Prostate gland (tissue), 2 donors: Measurements from ENCODE around the gene ACE.

Experiments used
- POLR2A ChIP-seq: fragments of 450-650 bp; IDR thresholded peaks from one replicate; pipeline ENCODE4 v1.6.1; 2016; ENCODE audit warnings: antibody characterized with exemption, mild to moderate bottlenecking
- TF ChIP-seq, protein P1 (sequence below), 4 experiments: fragments of 200-600 bp in 2 of 4; fragments of 450-650 bp in 2 of 4; sonication (generic) in 2 of 4; IDR thresholded peaks; 1 replicate in 3 of 4; 2 replicates in 1 of 4; pipeline ENCODE4 v1.5.1; 2016 to 2019; ENCODE audit warnings: antibody characterized with exemption in 4 of 4, mild to moderate bottlenecking in 2 of 4, moderate library complexity in 2 of 4

DNA sequence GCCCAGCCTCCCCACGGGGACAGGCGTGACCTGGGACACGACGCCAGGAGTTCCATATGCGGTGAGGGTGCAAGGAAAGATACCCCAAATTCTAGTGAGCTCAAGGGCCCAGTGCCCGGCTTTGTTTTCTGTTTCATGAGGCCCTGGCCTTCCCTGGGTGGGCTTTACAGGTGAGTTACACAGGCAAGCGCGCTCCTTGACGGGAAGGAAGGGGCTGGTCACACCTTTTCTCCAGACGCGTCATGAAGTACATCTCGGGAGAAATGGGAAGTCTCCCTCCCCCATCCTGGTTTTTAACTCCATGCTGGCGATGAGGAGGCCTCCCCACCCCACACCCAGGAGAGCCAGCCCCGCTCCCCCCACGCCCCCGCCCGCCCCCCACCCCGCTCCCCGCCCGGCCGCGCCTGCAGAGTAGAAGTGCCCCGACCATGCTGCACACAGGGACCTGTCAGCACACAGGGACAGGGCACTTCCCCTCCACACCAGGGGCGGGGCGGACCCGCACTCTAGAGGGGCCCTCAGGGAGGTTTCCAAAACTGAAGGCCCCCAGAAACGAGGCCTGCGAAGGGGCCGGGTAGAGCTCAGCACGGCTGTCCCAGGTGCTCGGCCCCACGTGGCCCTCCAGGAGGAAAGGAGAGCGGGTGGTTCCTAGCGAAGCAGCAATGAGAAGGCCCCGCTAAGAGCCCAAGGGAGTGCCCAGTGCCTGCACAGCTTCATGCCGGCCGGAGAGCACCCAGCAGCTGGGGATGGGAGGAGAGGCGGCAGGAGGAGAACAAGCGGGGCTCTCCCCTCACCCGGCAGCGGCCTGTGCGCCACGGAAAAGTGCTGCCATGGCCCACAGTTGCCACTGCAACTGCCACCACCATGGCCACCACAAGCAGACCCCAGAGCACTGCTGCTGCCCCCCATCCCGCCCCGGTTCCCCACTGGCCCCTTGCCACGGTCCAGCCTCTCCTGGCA, 38.5 kb upstream of the ACE start:
- TF ChIP-seq, protein P1, sequence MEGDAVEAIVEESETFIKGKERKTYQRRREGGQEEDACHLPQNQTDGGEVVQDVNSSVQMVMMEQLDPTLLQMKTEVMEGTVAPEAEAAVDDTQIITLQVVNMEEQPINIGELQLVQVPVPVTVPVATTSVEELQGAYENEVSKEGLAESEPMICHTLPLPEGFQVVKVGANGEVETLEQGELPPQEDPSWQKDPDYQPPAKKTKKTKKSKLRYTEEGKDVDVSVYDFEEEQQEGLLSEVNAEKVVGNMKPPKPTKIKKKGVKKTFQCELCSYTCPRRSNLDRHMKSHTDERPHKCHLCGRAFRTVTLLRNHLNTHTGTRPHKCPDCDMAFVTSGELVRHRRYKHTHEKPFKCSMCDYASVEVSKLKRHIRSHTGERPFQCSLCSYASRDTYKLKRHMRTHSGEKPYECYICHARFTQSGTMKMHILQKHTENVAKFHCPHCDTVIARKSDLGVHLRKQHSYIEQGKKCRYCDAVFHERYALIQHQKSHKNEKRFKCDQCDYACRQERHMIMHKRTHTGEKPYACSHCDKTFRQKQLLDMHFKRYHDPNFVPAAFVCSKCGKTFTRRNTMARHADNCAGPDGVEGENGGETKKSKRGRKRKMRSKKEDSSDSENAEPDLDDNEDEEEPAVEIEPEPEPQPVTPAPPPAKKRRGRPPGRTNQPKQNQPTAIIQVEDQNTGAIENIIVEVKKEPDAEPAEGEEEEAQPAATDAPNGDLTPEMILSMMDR (IDR thresholded peaks at IDR 0.05): no peak
- no peak for TF ChIP-seq POLR2A
